ENCODE measurements around the gene DNAH1.

Gene DNAH1

DNA sequence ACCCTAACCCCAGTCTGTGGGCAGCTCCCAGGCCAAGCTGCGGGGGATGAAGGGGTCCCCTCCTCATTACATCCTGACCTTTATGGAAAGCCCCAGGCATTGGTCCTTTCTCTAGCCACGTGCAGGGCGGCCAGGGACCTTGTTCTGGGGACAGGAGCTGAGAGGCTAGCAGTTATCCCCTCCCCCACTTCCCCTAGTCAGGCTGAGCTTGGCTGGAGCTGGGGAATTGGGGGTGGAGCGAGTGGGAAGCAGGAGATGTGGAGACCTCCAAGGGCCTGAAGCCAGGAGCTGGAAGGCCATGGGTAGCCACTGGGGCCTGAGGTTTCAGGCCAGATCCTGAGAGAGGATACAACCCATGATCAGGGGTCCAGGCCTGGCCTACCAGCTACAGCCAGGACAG, 45.8 kb downstream of the DNAH1 start:
- Mint-ChIP-seq H3K27me3 (no peaks in the 10 kb centered on the region), H3K4me1 (no peaks in the 10 kb centered on the region), H3K4me3 (no peak overlapping the region), H3K36me3 (ENCODE audit: low read depth) (peaks cover 3% of the 10 kb centered on the region), H3K27ac (no peak overlapping the region), H3K9me3 (no peaks in the 10 kb centered on the region)
- DNase-seq (no peak), ATAC-seq (no peak)

DNA sequence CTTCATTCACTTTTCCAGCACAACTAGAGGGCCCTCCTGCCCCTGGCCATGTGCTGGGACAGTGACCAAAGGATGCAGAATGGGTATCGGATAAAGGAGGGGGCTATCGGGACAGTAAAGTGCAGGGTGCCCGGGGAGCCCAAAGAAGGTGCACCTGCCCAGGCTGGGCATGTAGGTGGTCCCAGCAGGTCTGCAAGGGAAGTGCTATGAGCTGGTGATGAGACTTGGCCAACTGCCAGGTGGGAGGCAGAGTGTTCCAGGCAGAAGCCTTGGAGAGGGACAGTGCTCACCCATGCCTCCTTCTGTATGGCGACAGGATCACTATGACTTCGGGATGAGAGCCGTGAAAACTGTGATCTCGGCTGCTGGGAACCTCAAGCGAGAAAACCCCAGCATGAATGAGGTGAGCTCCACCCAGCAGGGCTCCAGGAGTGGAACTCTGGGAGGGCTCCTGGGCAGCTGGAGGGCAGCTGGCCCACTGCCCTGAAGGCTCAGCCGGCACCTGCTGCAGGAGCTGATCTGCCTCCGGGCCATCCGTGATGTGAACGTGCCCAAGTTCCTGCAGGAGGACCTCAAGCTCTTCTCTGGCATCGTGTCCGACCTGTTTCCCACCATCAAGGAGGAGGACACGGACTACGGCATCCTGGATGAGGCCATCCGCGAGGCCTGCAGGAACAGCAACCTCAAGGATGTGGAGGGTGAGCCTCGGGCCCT, 48.4 kb downstream of the DNAH1 start:
- DNase-seq, result no peak
- no peak overlapping the region for H3K27ac Mint-ChIP-seq
- no peaks in the 10 kb centered on the region for H3K9me3 Mint-ChIP-seq
- H3K4me1 Mint-ChIP-seq, result no peaks in the 10 kb centered on the region
- ATAC-seq, result no peak
- no peaks in the 10 kb centered on the region for H3K27me3 Mint-ChIP-seq
- H3K4me3 Mint-ChIP-seq, result no peak overlapping the region
- peaks cover 3% of the 10 kb centered on the region for H3K36me3 Mint-ChIP-seq (ENCODE audit: low read depth)

DNA sequence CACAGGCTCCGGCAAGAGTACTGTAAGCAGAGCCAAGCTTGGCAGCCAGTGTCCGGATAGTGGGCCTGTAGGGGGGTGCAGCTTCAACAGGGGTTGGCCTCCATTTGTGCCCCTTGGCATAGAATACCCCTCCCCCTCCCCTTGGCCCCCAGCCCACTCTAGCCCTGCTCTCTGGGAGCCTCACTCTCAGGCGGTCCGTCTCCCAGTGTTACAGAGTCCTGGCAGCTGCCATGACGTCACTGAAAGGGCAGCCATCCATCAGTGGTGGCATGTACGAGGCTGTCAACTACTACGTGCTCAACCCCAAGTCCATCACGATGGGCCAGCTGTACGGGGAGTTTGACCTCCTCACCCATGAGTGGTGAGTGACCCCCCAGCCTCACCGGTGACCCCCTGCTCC, 50.4 kb downstream of the DNAH1 start:
- Mint-ChIP-seq H3K4me1 (no peaks in the 10 kb centered on the region), H3K27me3 (no peaks in the 10 kb centered on the region), H3K27ac (no peak overlapping the region), H3K9me3 (no peaks in the 10 kb centered on the region), H3K4me3 (no peak overlapping the region), H3K36me3 (ENCODE audit: low read depth) (peaks cover 6% of the 10 kb centered on the region)
- ATAC-seq, result no peak
- DNase-seq, result no peak

DNA sequence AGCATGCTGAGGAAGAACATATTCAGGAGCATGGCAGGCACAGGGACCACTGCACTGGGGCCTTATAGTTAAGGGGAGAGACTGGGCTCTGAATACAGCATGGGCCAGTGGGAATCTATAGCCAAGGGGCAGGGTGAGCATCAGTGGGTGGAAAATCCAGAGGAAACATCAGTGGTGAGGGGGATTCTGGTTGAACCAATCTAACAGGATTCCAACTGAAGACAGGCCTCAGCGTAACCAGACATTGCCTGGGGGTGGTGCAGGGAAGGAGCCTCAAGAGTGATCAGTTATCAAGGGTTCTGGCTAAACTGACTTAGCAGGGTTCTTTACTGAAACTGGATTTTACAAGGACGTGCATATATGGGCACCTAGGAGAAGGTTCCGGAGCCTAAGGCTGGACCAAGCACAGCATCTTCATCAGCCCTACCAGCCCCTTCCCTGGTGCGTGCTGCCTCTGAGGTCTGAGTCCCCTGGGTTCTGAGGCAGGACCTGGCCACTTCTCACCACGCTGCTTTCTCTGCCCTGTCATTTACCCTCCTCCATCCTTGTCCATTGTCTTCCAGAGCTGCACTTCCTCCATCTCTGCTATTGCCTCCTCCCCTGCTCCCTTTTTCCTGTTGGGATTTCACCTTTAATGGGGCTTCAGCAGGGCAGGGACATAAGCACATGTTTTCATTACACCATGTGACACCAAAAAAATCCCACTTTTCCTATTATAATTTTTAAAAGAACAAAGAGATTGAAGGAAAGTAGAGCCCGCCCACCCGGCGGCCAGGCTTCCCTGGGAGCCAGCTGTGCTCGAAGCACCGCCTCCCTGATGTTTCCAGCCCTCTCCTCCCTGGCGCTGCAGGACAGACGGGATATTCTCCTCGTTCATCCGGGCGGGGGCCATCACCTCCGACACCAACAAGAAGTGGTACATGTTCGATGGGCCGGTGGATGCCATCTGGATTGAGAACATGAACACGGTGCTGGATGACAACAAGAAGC, 52.1 kb downstream of the DNAH1 start:
- Mint-ChIP-seq H3K9me3 (no peaks in the 10 kb centered on the region), H3K4me3 (no peak overlapping the region), H3K27me3 (no peaks in the 10 kb centered on the region), H3K4me1 (peaks cover 10% of the 10 kb centered on the region), H3K27ac (no peak overlapping the region), H3K36me3 (ENCODE audit: low read depth) (peaks cover 7% of the 10 kb centered on the region)
- DNase-seq (no peak), ATAC-seq (no peak)

DNA sequence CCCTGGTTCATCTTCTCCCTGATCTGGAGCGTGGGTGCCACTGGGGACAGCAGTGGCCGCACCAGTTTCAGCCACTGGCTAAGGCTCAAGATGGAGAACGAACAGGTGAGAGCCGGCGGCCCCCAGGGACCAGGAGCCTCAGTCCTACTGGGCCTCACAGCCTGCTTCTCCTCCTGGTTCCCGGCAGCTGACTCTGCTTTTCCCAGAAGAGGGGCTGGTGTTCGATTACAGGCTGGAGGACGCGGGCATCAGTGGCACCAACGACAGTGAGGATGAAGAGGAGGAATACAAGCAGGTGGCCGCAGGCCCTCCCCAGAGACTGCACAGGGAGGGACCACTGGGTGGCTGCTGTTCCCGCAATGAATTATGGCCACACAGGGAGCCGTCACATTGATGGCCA, 54.4 kb downstream of the DNAH1 start:
- ATAC-seq (no peak), DNase-seq (no peak)
- H3K27ac Mint-ChIP-seq, result no peak overlapping the region
- H3K27me3 Mint-ChIP-seq, result no peaks in the 10 kb centered on the region
- peaks cover 7% of the 10 kb centered on the region for H3K36me3 Mint-ChIP-seq (ENCODE audit: low read depth)
- H3K4me1 Mint-ChIP-seq, result peaks cover 17% of the 10 kb centered on the region
- no peak overlapping the region for H3K4me3 Mint-ChIP-seq
- H3K9me3 Mint-ChIP-seq, result no peaks in the 10 kb centered on the region

DNA sequence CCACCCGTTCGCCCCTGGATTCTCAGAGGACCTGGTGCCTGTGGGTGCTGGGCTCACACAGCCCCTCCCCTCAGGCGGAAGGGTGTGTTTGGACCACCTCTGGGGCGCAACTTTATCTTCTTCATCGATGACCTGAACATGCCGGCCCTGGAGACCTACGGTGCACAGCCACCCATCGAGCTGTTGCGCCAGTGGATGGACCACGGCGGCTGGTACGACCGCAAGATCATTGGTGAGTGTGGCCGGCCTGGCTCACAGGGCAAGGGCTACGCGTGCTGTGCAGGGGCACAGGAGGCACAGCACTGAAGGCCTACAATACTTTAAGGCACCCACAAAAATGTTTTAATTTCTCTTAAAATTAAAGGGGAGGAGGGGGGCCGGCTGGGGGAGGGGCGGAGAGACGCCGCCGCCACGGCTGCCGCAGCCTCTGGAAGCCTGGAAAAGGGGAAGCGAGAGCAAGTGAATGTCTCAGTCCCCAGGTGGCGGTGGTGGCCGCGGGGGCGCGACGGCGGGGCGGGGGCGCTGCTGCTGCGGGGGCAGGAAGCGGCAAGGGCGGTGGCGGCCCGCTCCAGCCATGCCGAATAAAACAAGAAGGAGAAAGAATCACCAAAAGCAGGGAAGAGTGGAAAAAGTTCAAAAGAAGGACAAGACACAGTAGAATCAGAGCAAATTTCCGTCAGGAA, 56.8 kb downstream of the DNAH1 start:
- Mint-ChIP-seq H3K36me3 (ENCODE audit: low read depth) (peaks cover 9% of the 10 kb centered on the region), H3K4me3 (no peak overlapping the region), H3K27me3 (no peaks in the 10 kb centered on the region), H3K27ac (no peak overlapping the region), H3K4me1 (peaks cover 17% of the 10 kb centered on the region), H3K9me3 (no peaks in the 10 kb centered on the region)
- ATAC-seq (no peak), DNase-seq (peak; percentile 27)

DNA sequence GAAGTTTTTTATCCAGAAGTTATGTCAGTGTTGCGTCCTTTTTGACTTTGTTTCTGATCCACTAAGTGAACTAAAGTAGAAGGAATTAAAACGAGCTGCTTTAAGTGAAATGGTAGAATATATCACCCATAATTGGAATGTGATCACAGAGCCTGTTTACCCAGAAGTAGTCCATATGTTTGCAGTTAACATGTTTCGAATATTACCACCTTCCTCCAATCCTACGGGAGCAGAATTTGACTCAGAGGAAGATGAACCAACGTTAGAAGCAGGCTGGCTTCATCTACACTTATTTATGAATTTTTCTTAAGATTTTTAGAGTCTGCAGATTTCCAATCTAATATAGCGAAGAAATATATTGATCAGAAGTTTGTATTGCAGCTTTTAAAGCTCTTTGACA, 57.6 kb downstream of the DNAH1 start:
- no peaks in the 10 kb centered on the region for H3K9me3 Mint-ChIP-seq

DNA sequence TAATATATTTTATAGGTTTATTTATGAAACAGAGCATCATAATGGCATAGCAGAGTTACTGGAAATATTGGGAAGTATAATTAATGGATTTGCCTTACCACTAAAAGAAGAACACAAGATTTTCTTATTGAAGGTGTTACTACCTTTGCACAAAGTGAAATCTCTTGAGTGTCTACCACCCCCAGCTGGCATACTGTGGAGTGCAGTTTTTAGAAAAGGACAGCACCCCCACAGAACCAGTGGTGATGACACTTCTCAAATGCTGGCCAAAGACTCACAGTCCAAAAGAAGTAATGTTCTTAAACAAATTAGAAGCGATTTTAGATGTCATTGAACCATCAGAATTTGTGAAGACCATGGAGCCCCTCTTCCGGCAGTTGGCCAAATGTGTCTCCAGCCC, 58.1 kb downstream of the DNAH1 start:
- H3K27me3 Mint-ChIP-seq, result no peaks in the 10 kb centered on the region
- DNase-seq, result no peak
- peaks cover 17% of the 10 kb centered on the region for H3K4me1 Mint-ChIP-seq
- no peak for ATAC-seq
- no peaks in the 10 kb centered on the region for H3K9me3 Mint-ChIP-seq
- peaks cover 9% of the 10 kb centered on the region for H3K36me3 Mint-ChIP-seq (ENCODE audit: low read depth)
- H3K4me3 Mint-ChIP-seq, result no peak overlapping the region
- no peak overlapping the region for H3K27ac Mint-ChIP-seq

More for the DNA sequence above, 57.6 kb downstream of the DNAH1 start:
- Mint-ChIP-seq H3K4me1 (peaks cover 17% of the 10 kb centered on the region), H3K27me3 (no peaks in the 10 kb centered on the region), H3K27ac (no peak overlapping the region), H3K4me3 (no peak overlapping the region), H3K36me3 (ENCODE audit: low read depth) (peaks cover 9% of the 10 kb centered on the region)
- no peak for ATAC-seq
- DNase-seq, result no peak

DNA sequence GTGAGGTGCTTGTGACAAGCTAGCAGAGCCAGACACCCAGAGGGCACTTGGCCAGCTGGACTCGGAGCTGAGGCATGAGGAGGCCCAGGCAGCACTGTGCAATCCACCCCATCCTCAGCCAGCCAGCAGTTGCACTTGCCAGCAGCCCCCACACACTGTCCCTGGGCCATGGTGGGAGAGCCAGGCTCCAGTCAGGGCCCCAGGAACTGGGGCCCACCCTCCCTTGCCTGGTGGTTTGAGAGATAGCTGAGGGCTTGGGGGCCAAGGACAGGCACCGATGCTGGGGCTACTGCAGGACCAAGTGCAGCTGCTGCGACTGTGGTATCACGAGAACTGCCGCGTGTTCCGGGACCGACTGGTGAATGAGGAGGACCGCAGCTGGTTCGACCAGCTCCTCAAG, 63.5 kb downstream of the DNAH1 start:
- ATAC-seq, result no peak
- Mint-ChIP-seq H3K4me1 (no peaks in the 10 kb centered on the region), H3K9me3 (no peaks in the 10 kb centered on the region), H3K27ac (no peak overlapping the region), H3K36me3 (ENCODE audit: low read depth) (peaks cover 4% of the 10 kb centered on the region), H3K27me3 (no peaks in the 10 kb centered on the region), H3K4me3 (no peak overlapping the region)
- DNase-seq, result no peak

DNA sequence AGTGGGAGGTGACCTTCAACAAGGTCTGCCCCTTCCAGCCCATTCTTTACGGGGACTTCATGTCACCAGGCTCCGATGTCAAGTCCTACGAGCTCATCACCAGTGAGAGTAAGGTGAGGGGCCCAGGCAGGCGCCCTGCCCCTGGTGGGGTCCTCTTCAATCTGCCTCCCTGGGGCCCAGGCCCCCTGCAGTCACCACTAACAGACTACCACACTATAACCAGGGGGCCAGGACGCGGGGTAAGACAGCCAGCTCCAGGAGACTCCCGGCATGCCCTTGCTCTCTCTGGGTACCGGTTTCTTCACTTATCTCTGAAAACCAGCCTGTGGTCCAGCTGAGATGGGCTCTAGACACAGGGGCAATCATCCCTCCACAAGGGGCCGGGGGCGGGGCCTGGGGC, 63.9 kb downstream of the DNAH1 start:
- DNase-seq, result no peak
- Mint-ChIP-seq H3K9me3 (no peaks in the 10 kb centered on the region), H3K27ac (no peak overlapping the region), H3K36me3 (ENCODE audit: low read depth) (peaks cover 4% of the 10 kb centered on the region), H3K4me3 (no peak overlapping the region), H3K27me3 (no peaks in the 10 kb centered on the region), H3K4me1 (no peaks in the 10 kb centered on the region)
- ATAC-seq, result no peak

DNA sequence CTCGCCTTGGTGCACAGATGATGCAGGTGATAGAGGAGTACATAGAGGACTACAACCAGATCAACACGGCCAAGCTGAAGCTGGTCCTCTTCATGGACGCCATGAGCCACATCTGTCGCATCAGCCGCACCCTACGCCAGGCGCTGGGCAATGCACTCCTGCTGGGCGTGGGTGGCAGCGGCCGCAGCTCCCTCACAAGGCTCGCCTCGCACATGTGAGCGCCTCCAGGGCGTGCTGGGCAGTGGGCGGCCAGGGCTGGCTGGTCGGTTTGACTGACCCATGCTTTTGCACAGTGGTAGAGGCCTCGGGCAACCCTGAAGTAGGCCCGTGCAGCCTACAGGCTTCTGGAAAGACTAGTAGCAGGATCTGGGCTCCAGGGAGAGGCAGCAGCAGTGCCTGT, 65.5 kb downstream of the DNAH1 start:
- no peak overlapping the region for H3K4me3 Mint-ChIP-seq

DNA sequence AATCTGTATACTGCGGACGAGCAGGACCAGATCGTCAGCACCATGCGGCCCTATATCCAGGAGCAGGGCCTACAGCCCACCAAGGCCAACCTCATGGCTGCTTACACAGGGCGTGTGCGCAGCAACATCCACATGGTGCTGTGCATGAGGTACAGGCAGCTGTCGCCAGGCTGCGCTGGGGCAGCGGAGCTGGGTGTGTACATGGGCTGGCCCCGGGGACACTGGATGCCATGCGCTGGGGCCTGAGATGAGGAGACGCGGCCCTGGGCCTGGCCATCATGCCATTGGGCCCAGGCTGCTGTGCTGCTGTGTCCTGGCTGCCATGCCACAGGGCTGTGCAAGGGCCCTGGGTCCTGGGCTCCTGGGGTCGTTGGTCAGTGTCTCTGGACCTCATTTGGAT, 67.3 kb downstream of the DNAH1 start:
- no peak for ATAC-seq

More for the DNA sequence above, 65.5 kb downstream of the DNAH1 start:
- Mint-ChIP-seq H3K36me3 (ENCODE audit: low read depth) (peaks cover 2% of the 10 kb centered on the region), H3K9me3 (no peaks in the 10 kb centered on the region), H3K27me3 (no peaks in the 10 kb centered on the region), H3K4me1 (no peaks in the 10 kb centered on the region), H3K27ac (no peak overlapping the region)
- ATAC-seq (no peak), DNase-seq (no peak)

DNA sequence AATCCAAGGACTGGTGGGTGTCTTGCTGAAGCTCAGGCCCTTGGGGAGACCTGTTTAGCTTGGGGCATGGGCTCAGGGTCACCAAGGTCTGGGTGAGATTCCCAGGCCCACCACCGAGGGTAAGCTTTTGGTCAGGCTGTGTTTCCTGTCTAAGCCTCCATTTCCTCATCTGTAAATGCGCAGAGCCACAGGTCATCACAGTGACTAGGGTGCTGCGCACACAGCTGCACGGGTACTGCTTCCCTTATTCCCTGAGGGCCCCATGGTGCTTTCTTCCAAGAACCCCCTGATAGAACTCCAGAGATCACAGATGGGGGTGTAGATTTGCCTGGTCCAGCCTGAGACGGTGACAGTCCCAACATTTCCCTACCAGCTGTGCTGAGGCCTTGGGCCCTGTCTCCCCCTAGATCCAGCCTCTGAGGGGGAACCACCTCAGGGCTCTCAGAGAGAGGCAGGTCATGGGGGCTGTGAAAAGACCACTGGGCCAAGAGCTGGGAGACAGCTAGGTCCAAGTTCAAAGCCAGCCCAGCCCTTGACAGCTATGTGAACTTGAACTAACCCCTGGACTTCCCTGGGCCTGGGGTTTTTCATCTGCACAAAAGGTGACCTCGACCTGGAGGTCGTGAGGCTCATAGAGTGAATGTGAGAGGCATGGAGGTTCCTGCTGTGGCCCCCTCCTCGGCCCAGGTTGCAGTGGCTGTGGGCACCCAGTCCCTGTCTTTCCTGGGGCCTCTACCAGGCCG, 68.1 kb downstream of the DNAH1 start:
- Mint-ChIP-seq H3K9me3 (no peaks in the 10 kb centered on the region), H3K27me3 (no peaks in the 10 kb centered on the region), H3K27ac (no peak overlapping the region), H3K4me3 (no peak overlapping the region), H3K4me1 (no peaks in the 10 kb centered on the region), H3K36me3 (ENCODE audit: low read depth) (no peaks in the 10 kb centered on the region)
- DNase-seq, result no peak
- ATAC-seq, result no peak

More for the DNA sequence above, 67.3 kb downstream of the DNAH1 start:
- no peak for DNase-seq
- no peak overlapping the region for H3K27ac Mint-ChIP-seq
- H3K9me3 Mint-ChIP-seq, result no peaks in the 10 kb centered on the region
- H3K27me3 Mint-ChIP-seq, result no peaks in the 10 kb centered on the region
- H3K4me3 Mint-ChIP-seq, result no peak overlapping the region
- no peaks in the 10 kb centered on the region for H3K4me1 Mint-ChIP-seq
- H3K36me3 Mint-ChIP-seq (ENCODE audit: low read depth), result no peaks in the 10 kb centered on the region

DNA sequence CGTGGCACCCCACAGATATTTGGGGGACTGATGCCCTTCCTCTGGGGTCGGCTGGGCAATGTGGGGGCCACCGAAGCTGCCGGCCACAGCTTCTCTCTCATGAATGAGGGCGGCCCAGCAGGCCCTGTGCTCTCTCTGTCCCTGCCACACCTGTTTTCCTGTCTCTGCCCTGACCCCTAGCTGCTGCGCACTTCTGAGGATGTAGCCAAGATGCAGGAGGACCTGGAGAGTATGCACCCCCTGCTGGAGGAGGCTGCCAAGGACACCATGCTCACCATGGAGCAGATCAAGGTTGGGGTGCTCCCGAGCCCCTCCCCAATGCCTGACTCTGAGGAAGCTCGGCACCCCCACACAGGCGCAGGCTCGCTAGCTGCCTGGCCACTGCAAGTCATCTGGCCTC, 69.0 kb downstream of the DNAH1 start:
- Mint-ChIP-seq H3K27ac (no peak overlapping the region), H3K9me3 (no peaks in the 10 kb centered on the region), H3K4me1 (no peaks in the 10 kb centered on the region), H3K27me3 (no peaks in the 10 kb centered on the region), H3K36me3 (ENCODE audit: low read depth) (no peaks in the 10 kb centered on the region), H3K4me3 (no peak overlapping the region)
- DNase-seq (peak; percentile 36), ATAC-seq (peak; percentile 63)
